ENCODE data around the gene LAMA5. TPM values are rescaled to one million over a fixed set of nuclear protein-coding genes. Genes with fewer than 3 reads are reported as not detected.

The LAMA5 gene
- total RNA-seq, 1 experiment from 2014 or later: 266 TPM

GRCh38 chr20:62406635-62407176 is 39.6 kb upstream of the LAMA5 start:
- Mint-ChIP-seq H3K27ac (ENCODE audit: low read depth, unreplicated experiment) (no peak overlapping the region), H3K4me1 (ENCODE audit: insufficient read depth, unreplicated experiment) (peaks cover 17% of the 10 kb centered on the region), H3K36me3 (ENCODE audit: insufficient read depth, unreplicated experiment) (no peaks in the 10 kb centered on the region), H3K9me3 (ENCODE audit: unreplicated experiment) (no peaks in the 10 kb centered on the region), H3K4me3 (ENCODE audit: unreplicated experiment) (peak overlapping the region; percentile 71), H3K27me3 (ENCODE audit: insufficient read depth, unreplicated experiment) (no peaks in the 10 kb centered on the region)
- DNase-seq (ENCODE audit: unreplicated experiment): no peak
- no peak for TF ChIP-seq CTCF (IDR thresholded peaks at IDR 0.05; ENCODE audit: unreplicated experiment)
- intact Hi-C loops (cut with micrococcal nuclease): no loop called here
- ChIA-PET POLR2A (interaction anchor here (1.0 kb wide), 4 partner anchors 21 to 236 kb away, joined by 3 to 4 read pairs (median 4); partner anchors contain the start of genes RBBP8NL and SLCO4A1), CTCF (no interaction called here)
- no TSS peak for BruUV-seq (replicated peaks)

- Mint-ChIP-seq H3K4me3 (ENCODE audit: unreplicated experiment) (peak overlapping the region; percentile 71), H3K9me3 (ENCODE audit: unreplicated experiment) (no peaks in the 10 kb centered on the region), H3K36me3 (ENCODE audit: insufficient read depth, unreplicated experiment) (peaks cover 1% of the 10 kb centered on the region), H3K4me1 (ENCODE audit: insufficient read depth, unreplicated experiment) (peaks cover 17% of the 10 kb centered on the region), H3K27ac (ENCODE audit: low read depth, unreplicated experiment) (no peak overlapping the region), H3K27me3 (ENCODE audit: insufficient read depth, unreplicated experiment) (no peaks in the 10 kb centered on the region)
- ChIA-PET POLR2A (interaction anchor here (1.0 to 2.7 kb wide), 4 partner anchors 17 to 101 kb away, joined by 3 to 7 read pairs (median 5); partner anchors contain the start of gene RPS21), CTCF (interaction anchor here (0.6 kb wide), 1 partner anchor 102 kb away, joined by 3 read pairs; no protein-coding TSS in a partner anchor)
- no TSS peak for BruUV-seq (replicated peaks)
- intact Hi-C loops (cut with micrococcal nuclease): loop anchor here (1.0 kb wide), 1 partner anchor 41 kb away; no protein-coding TSS in a partner anchor
- no peak for DNase-seq (ENCODE audit: unreplicated experiment)
- no peak for TF ChIP-seq CTCF (IDR thresholded peaks at IDR 0.05; ENCODE audit: unreplicated experiment)
These were observed 38.9 kb upstream of the LAMA5 start for GRCh38 chr20:62405981-62406513.

DNA sequence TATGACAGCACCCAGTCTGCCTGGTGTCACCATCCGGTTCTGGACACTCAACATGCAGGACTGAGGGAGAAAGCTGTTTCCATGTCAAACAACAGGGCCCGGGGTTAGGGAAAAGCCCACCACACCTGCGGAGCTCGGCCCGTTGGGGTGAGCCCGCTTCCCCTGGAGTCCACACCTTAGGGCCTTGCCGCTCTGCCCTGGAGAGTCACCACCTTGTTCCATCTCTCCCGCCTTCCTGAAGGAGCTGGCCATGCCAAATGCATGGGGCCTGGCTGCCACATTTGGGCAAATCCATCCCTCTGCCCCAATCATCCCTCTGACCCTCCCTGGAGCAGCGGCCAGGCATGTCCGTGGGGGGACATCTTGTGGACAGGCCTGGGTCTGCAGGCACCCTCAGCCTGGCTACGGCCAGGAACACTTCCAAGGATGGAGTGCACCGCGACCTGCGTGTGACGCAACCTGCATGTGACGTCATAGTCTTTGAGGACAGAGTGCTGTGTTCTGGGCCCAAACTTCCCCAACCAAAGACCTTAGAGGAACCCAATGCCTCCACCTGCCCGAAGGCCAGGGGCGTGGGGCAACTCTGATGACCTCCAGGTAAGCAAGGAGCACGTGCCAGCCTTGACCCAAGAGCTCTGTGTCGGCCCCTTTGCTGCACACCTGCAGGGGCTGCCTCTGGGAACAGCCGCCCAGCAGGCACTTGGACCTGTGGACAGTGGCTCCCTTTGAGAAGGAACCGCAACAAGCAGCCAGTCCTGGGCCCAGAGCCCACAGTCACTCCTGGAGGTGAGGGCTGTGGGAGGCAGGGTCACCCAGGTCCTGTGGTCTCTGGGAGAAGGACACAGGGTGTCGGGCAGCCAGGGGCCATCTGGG is 38.2 kb upstream of the LAMA5 start:
- CTCF ChIA-PET: interaction anchor here (0.6 to 0.7 kb wide), 2 partner anchors 102 to 199 kb away, joined by 3 read pairs; no protein-coding TSS in a partner anchor
- Mint-ChIP-seq H3K27me3 (ENCODE audit: insufficient read depth, unreplicated experiment) (no peaks in the 10 kb centered on the region), H3K4me1 (ENCODE audit: insufficient read depth, unreplicated experiment) (peaks cover 17% of the 10 kb centered on the region), H3K9me3 (ENCODE audit: unreplicated experiment) (no peaks in the 10 kb centered on the region), H3K27ac (ENCODE audit: low read depth, unreplicated experiment) (no peak overlapping the region), H3K36me3 (ENCODE audit: insufficient read depth, unreplicated experiment) (peaks cover 7% of the 10 kb centered on the region), H3K4me3 (ENCODE audit: unreplicated experiment) (peak overlapping the region; percentile 71)
- POLR2A ChIA-PET: interaction anchor here (0.7 to 2.7 kb wide), 5 partner anchors 12 to 100 kb away, joined by 3 to 7 read pairs (median 3); partner anchors contain the start of gene RPS21
- DNase-seq (ENCODE audit: unreplicated experiment): peak; percentile 72
- TSS peak; percentile 23 for BruUV-seq (replicated peaks)
- intact Hi-C loops (cut with micrococcal nuclease): loop anchor here (1.0 kb wide), 1 partner anchor 40 kb away; no protein-coding TSS in a partner anchor
- TF ChIP-seq CTCF (IDR thresholded peaks at IDR 0.05; ENCODE audit: unreplicated experiment): peak; percentile 45

DNA sequence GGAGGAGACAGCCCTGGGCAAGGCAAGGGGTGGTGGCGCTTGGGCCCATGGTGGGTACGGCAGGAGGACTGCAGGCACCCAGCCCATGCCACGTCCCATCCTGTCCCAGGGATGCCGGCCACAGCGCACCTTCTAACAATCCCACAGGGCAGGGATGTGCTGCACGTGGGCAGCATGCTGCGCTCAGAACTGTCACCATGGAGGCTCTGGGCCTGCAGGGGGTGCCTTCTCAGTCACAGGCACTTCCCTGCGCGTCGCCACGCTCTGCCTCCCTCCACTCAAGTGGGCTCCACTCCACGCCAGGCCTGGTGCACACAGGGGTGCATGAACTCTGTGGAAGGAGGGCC is 37.6 kb upstream of the LAMA5 start:
- Mint-ChIP-seq H3K4me1 (ENCODE audit: insufficient read depth, unreplicated experiment) (peaks cover 17% of the 10 kb centered on the region), H3K36me3 (ENCODE audit: insufficient read depth, unreplicated experiment) (peaks cover 7% of the 10 kb centered on the region), H3K27ac (ENCODE audit: low read depth, unreplicated experiment) (no peak overlapping the region), H3K9me3 (ENCODE audit: unreplicated experiment) (no peaks in the 10 kb centered on the region), H3K27me3 (ENCODE audit: insufficient read depth, unreplicated experiment) (no peaks in the 10 kb centered on the region), H3K4me3 (ENCODE audit: unreplicated experiment) (no peak overlapping the region)
- BruUV-seq (replicated peaks): no TSS peak
- no peak for DNase-seq (ENCODE audit: unreplicated experiment)
- intact Hi-C loops (cut with micrococcal nuclease): loop anchor here (1.0 kb wide), 1 partner anchor 39 kb away; no protein-coding TSS in a partner anchor
- no peak for TF ChIP-seq CTCF (IDR thresholded peaks at IDR 0.05; ENCODE audit: unreplicated experiment)
- ChIA-PET POLR2A (interaction anchor here (0.7 to 2.7 kb wide), 3 partner anchors 11 to 18 kb away, joined by 3 to 7 read pairs (median 7); partner anchors contain the start of gene RPS21), CTCF (interaction anchor here (0.7 kb wide), 1 partner anchor 219 kb away, joined by 4 read pairs; no protein-coding TSS in a partner anchor)
